Keratinocyte (primary cell): ENCODE data around the gene HCN4.

Experiments used
- EZH2 ChIP-seq: IDR thresholded peaks from one replicate; pipeline ENCODE4 v1.6.1; 2012; ENCODE audit warnings: inconsistent platforms, mild to moderate bottlenecking, low read length, moderate library complexity
- TF ChIP-seq, protein P1 (sequence below), 3 experiments: IDR thresholded peaks in 1 of 3; conservative IDR thresholded peaks in 1 of 3; optimal IDR thresholded peaks in 1 of 3; 2 replicates in 2 of 3; 3 replicates in 1 of 3; pipeline versions ENCODE3 to v1.5.1; 2011; ENCODE audit warnings: low read length in 3 of 3, mild to moderate bottlenecking in 3 of 3, moderate library complexity in 2 of 3, control low read depth in 1 of 3, inconsistent platforms in 1 of 3; ENCODE audit not compliant: insufficient read depth in 2 of 3; ENCODE audit errors: extremely low read depth in 1 of 3

DNA sequence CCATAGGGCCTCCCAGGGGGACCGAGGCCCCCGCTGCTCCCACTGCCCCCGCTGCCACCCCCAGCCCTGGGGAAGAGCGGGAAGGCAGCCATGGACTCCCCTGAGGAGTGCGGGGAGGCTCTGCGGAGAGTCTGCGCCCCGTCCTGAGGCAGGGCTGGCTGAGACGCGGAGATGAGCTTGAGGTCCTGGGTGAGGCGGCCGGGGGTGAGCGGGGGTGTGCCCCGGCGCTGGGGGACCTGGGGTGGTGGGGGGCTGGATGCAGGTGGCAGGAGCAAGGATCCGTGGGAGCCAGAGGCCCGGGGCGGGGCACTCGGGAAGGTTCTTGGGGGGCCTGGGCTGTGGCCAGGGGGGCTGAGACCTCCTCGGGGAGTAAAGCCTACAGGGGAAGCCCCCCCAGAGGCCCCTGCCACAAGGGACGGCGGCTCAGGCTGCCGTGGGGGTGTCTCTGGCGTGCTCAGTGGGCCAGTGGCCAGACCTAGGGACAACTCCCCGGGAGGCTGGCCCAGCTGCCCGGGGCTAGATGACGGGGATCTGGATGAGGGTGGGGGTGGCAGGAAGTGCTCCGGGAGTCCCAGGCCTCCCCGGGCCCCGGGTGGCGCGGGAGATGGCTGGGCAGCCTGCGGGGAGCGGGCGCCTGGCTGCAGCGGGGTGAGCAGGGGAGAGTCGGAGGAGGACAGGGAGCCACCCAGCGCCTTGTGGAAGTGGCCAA is 45.9 kb downstream of the HCN4 start:
- TF ChIP-seq, protein P1, sequence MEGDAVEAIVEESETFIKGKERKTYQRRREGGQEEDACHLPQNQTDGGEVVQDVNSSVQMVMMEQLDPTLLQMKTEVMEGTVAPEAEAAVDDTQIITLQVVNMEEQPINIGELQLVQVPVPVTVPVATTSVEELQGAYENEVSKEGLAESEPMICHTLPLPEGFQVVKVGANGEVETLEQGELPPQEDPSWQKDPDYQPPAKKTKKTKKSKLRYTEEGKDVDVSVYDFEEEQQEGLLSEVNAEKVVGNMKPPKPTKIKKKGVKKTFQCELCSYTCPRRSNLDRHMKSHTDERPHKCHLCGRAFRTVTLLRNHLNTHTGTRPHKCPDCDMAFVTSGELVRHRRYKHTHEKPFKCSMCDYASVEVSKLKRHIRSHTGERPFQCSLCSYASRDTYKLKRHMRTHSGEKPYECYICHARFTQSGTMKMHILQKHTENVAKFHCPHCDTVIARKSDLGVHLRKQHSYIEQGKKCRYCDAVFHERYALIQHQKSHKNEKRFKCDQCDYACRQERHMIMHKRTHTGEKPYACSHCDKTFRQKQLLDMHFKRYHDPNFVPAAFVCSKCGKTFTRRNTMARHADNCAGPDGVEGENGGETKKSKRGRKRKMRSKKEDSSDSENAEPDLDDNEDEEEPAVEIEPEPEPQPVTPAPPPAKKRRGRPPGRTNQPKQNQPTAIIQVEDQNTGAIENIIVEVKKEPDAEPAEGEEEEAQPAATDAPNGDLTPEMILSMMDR (optimal IDR thresholded peaks at IDR 0.05 in 1 of 3, IDR thresholded peaks at IDR 0.05 in 1 of 3, conservative IDR thresholded peaks at IDR 0.05 in 1 of 3; ENCODE audit: extremely low read depth in 1 of 3, insufficient read depth in 2 of 3, low read length in 3 of 3), result no peak
- TF ChIP-seq EZH2, result no peak
